ENCODE measurements around the gene NDOR1. TPM values are rescaled to one million over a fixed set of nuclear protein-coding genes. Genes with fewer than 3 reads are reported as not detected.

The NDOR1 gene
- total and polyA plus RNA-seq, 2 of the 8 experiments (the other 6 are each of a cell fraction or from before 2014, with no cell fraction given): 25.7 to 32.3 TPM

DNA sequence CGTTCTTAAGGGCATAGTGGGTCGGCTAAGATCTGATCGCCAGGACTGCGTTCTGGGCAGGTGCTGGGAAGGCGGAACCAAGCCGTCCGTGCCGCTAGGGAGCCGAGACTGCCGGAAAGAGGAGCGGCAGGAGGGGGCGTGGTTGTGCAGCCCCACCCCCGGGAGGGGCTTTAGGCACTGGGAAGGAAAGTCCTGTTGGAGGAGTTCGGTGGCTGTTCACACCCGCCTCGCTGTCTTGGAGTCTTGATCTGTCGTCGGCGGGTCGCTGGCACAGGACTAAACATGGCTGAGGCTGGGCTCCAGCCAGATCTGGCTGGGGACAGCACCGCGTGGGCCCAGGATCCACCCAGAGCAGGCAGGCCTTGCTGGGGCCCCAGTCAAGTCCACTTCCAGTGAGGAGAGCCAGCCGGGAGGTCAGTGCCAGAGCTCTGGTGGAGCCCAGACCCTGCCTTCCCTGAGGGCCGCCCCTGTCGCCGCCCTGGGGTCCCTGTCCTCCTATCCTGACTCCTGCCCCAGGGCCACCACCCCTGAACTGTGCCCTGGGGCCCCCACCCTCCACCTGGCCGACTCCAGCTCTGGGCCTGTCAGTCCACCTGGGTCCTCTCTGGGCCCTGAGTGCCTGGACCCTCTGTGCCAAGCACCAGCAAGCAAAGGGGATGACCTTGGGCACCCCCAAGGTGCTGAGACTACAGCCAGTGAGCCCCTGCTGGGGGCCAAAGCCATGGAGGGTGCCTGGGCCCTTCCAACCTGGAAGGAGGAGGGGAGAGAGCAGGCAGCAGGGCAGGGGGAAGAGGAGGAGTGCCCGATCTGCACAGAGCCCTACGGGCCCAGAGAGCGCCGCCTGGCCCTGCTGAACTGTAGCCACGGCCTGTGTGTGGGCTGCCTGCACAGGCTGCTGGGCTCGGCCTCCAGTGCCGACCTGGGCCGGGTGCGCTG is 12.0 kb downstream of the NDOR1 start:
- Histone ChIP-seq H3K79me1 (ENCODE audit: low read depth, low read length) (no peaks in the 10 kb centered on the region; the same call in 1 of the 2 replicates), H4K20me1 (replicated peaks in 1 of 2; ENCODE audit: control insufficient read depth in 1 of 2, insufficient read depth in 2 of 2, low read length in 2 of 2) (peaks cover 0 to 15% of the 10 kb centered on the region in 2 experiments), H3K23me2 (ENCODE audit: low read depth, low read length) (peaks cover 8% of the 10 kb centered on the region; the same call in 1 of the 2 replicates), H3K4ac (replicated peaks; ENCODE audit: insufficient read length, low read depth, low read length) (no peak overlapping the region), H3K9ac (replicated peaks in 1 of 4; ENCODE audit: extremely low read depth in 1 of 4, low read depth in 3 of 4, low read length in 3 of 4) (no peak overlapping the region), H3K9me3 (ENCODE audit: insufficient read depth in 2 of 2, low read depth in 1 of 2, low read length in 1 of 2) (no peaks in the 10 kb centered on the region), H3K27ac (ENCODE audit: low read depth, low read length) (no peak overlapping the region), H3K27me3 (replicated peaks in 1 of 4; ENCODE audit: control insufficient read depth in 3 of 4, extremely low read depth in 1 of 4, insufficient read depth in 3 of 4, low read length in 3 of 4) (no peaks in the 10 kb centered on the region; a peak in 2 of 7 replicates), H3K23ac (ENCODE audit: insufficient read length) (no peak overlapping the region), H2BK15ac (ENCODE audit: low read length) (no peak overlapping the region), H3K14ac (ENCODE audit: insufficient read length) (no peak overlapping the region), H3K4me3 (ENCODE audit: extremely low read depth in 1 of 4, insufficient read depth in 2 of 4, low read depth in 3 of 4, low read length in 4 of 4) (no peak overlapping the region), H4K5ac (ENCODE audit: insufficient read length, low read depth, low read length) (no peak overlapping the region), H2AK5ac (ENCODE audit: low read depth, low read length) (no peak overlapping the region), H3K18ac (ENCODE audit: extremely low read depth, low read length) (no peak overlapping the region), H2BK5ac (ENCODE audit: low read depth, low read length) (no peak overlapping the region), H4K8ac (ENCODE audit: extremely low read depth, insufficient read depth, low read length) (peak overlapping the region; percentile 85), H3K4me1 (replicated peaks in 1 of 4; ENCODE audit: control insufficient read depth in 3 of 4, insufficient read depth in 4 of 4, low read length in 3 of 4) (peaks cover 0 to 10% (median 4%) of the 10 kb centered on the region in 4 experiments; a peak in 5 of 7 replicates), H3K56ac (replicated peaks; ENCODE audit: insufficient read length, low read depth, low read length) (no peak overlapping the region), H3K79me2 (ENCODE audit: control insufficient read depth in 1 of 2, insufficient read depth in 2 of 2, low read length in 2 of 2) (no peaks in the 10 kb centered on the region), H3K4me2 (ENCODE audit: insufficient read depth in 1 of 2, low read depth in 2 of 2, low read length in 2 of 2) (peak overlapping the region; percentile 31 to 37; a peak in 1 of 4 replicates), H3K36me3 (ENCODE audit: control insufficient read depth in 2 of 4, insufficient read depth in 4 of 4, low read length in 3 of 4) (peaks cover 0 to 22% (median 7%) of the 10 kb centered on the region in 4 experiments; a peak in 6 of 8 replicates), H2BK12ac (ENCODE audit: low read depth, low read length) (no peak overlapping the region), H4K91ac (replicated peaks; ENCODE audit: insufficient read length, low read length) (peak overlapping the region; percentile 65), H2AFZ (ENCODE audit: low read length) (no peak overlapping the region), H2BK120ac (replicated peaks; ENCODE audit: low read depth, low read length) (no peak overlapping the region), H2BK20ac (ENCODE audit: low read length) (no peak overlapping the region)
- FAIRE-seq (no peak), DNase-seq (ENCODE audit: low read depth in 1 of 2, low spot score in 2 of 2) (peak; percentile 56 to 87)
- TF ChIP-seq BRCA1 (IDR thresholded peaks at IDR 0.05; ENCODE audit: low read depth, low read length): no peak
- TF ChIP-seq SIN3A (conservative IDR thresholded peaks at IDR 0.05 in 1 of 2, IDR thresholded peaks at IDR 0.05 in 1 of 2; ENCODE audit: low read depth in 1 of 2, low read length in 2 of 2): 0 out of 4 replicates have a peak, but pooled peaks of 1 of the 2 experiments have one; percentile 43
- TF ChIP-seq NRF1 (IDR thresholded peaks at IDR 0.05; ENCODE audit: low read depth, low read length): no peak
- peak in 1 of 2 experiments; percentile 37; a peak in 1 of 3 replicates for TF ChIP-seq POLR2A (IDR thresholded peaks at IDR 0.05; ENCODE audit: control extremely low read depth in 1 of 2, low read depth in 2 of 2, low read length in 2 of 2)
- TF ChIP-seq, protein P1, sequence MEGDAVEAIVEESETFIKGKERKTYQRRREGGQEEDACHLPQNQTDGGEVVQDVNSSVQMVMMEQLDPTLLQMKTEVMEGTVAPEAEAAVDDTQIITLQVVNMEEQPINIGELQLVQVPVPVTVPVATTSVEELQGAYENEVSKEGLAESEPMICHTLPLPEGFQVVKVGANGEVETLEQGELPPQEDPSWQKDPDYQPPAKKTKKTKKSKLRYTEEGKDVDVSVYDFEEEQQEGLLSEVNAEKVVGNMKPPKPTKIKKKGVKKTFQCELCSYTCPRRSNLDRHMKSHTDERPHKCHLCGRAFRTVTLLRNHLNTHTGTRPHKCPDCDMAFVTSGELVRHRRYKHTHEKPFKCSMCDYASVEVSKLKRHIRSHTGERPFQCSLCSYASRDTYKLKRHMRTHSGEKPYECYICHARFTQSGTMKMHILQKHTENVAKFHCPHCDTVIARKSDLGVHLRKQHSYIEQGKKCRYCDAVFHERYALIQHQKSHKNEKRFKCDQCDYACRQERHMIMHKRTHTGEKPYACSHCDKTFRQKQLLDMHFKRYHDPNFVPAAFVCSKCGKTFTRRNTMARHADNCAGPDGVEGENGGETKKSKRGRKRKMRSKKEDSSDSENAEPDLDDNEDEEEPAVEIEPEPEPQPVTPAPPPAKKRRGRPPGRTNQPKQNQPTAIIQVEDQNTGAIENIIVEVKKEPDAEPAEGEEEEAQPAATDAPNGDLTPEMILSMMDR (IDR thresholded peaks at IDR 0.05; ENCODE audit: control extremely low read depth in 1 of 3, insufficient read depth in 1 of 3, low read depth in 1 of 3, low read length in 3 of 3): peak in 1 of 3 experiments; percentile 1; a peak in 1 of 4 replicates
- TF ChIP-seq GABPA (IDR thresholded peaks at IDR 0.05; ENCODE audit: borderline replicate concordance, insufficient read depth, low read length): peak; percentile 15; the same call in 1 of the 2 replicates
- ChIA-PET CTCF (ENCODE audit: partially characterized antibody) (interaction anchor here (0.5 to 3.8 kb wide), 16 partner anchors 10 to 123 kb away, joined by 3 to 19 read pairs (median 4); partner anchors contain the start of genes LRRC26, RNF224 and TPRN), POLR2A (ENCODE audit: partially characterized antibody) (interaction anchor here (0.7 to 69.9 kb wide), 10 partner anchors 9 to 385 kb away, joined by 3 to 1462 read pairs (median 4); partner anchors contain the start of genes ANAPC2, MAN1B1, NDOR1 and NELFB)
- WGBS, 2 experiments (ENCODE audit: extremely low coverage in 1 of 2, insufficient coverage in 1 of 2, insufficient read length in 1 of 2, insufficient replicate concordance in 2 of 2, low coverage in 1 of 2, low lambda C conversion rate in 2 of 2, missing lambda C conversion rate in 1 of 2): 77% methylated on average over 23 of the region's 36 CpGs; no CpG with 5 or more reads in 1 of the 2 experiments

All from H1 (cell line).